GM21390 (cell line): ENCODE results near the gene PASD1.

Experiments
- ATAC-seq: cut with Tn5 transposase; IDR thresholded peaks from one replicate; pipeline ENCODE4 v1.9.1; 2021; ENCODE audit not compliant: unreplicated experiment

Gene PASD1

DNA sequence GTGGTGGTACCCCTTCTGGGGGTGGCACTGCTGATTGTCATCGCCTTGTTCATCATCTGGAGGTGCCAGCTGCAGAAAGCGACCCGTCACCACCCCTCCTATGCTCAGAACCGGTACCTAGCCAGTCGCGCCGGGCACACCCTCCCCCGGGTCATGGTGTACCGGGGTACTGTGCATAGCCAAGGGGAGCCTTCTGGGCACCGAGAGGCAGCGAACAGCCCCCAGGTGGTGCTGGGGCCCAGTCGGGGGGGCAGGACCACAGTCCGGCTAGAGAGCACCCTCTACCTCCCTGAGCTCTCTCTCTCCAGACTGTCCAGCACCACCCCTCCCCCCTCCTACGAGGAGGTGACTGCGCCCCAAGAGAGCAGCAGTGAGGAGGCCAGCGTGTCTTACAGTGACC lies 137.1 kb downstream of the PASD1 start:
- no peak for ATAC-seq

DNA sequence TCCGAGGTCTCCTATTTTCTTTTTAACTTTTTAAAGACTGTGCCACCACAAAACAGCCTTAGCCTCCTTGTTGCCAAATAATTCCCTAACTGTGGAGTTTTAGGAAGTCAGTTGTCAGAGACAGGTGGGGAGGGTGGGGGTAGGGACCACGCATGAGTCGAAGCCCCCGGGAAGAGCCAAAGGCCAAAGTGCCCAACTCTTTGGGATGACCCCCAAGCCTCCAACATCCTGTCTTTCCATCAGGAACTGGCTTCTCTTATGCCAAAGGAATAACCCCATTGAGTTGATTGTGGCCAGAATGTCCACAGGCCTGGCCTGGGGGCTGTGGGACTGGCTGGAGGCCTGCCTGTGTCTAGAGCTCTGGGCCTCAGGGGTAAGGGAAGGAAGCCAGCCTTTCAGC lies 137.6 kb downstream of the PASD1 start:
- no peak for ATAC-seq

DNA sequence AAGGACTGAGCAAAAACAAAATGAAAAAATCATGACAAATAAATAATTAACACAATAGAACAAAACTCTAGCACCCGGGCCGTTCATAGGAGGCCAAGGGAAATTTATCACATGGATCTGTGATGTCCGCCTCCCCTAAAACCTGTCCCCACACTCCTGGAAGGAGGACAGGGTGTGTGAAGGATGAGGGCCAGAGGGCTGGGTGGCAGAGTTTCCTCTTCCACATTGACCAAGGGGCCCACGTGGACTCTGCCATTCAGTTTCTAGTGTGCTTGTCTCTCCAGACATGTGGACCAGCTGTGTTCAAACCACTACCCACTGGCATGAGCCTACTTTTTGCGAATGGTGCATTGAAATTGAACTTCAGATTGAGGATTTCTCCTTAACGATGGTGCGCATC lies 138.1 kb downstream of the PASD1 start:
- no peak for ATAC-seq

DNA sequence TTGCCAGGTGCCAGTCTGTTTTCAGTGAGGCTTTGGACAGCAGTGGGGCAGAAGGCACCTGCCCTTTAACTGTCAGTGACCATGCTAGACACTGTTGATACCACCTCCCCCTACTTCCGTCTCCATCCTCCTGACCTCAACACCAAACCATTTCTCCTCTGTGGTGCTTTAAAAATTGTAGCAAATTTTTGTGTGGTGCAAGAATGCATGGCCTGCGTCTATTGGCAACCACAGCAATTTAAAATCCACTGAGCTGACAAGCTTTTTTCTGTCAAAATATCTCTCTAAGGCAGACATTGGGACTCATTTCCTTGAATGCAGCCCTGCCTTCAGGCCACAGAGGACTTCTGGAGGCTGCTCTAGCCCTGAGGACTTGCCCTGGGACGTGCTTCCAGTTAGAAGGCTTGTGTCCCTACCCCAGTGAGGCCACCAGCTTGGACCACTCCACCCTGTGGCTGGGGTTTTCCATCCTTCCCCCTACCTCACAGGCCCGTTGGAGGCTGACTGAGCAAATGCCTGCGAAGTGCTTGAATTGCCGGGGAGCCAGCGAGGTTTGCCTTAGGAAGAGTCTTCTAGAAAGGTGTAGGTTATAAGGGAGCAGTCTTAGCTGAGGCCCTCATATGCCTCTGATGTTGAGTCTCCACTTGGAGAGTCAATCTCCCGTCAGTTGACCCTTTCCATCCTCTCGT lies 138.7 kb downstream of the PASD1 start:
- ATAC-seq = no peak

DNA sequence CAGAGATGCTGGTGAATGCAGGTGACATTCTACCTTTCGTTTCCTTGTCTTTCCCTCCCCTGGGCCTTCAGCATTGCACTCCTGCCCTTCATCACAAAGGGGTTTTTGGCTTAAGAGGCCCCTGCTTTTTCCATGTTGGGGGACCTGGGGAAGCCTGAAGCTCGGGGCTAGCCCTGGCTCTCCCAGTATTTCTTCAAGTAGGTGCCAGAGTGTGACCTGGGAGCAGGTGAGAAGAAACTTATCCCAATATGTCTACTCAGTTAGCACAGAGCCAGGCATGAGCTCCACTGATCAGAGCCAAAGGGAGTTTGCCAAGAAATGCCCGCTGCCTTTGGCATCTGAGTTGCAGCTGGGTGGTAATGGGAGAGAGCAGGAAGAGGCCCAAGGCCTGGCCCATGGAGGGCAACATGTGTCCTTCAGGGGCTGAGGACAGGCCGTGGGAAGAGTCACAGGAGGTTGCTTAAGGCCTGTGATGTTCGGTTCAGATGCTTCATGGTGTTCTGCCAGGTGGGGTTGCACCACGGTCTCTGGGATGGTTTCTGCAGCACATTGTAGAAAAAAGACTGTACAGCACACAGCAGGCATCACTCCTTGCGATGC lies 139.4 kb downstream of the PASD1 start:
- no peak for ATAC-seq

DNA sequence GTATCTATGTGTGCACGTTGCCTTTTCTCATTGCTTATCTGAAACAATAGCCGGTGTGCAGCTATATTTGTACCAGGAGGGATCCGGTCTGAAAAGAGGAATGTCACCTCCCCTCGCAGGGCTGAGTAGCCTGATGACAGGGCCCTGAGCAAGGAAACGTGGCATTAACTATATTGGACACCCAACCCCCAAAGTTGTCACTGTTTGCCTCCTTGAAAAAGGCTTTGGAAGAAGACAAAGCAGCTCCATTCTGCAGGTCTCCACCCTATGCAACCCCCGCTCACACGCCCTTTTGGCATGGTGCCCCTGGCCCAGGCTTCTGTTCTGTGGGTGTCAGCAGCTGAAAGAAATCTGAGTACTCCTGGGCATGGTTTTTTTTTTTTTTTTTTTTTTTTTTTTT lies 140.0 kb downstream of the PASD1 start:
- ATAC-seq = no peak

DNA sequence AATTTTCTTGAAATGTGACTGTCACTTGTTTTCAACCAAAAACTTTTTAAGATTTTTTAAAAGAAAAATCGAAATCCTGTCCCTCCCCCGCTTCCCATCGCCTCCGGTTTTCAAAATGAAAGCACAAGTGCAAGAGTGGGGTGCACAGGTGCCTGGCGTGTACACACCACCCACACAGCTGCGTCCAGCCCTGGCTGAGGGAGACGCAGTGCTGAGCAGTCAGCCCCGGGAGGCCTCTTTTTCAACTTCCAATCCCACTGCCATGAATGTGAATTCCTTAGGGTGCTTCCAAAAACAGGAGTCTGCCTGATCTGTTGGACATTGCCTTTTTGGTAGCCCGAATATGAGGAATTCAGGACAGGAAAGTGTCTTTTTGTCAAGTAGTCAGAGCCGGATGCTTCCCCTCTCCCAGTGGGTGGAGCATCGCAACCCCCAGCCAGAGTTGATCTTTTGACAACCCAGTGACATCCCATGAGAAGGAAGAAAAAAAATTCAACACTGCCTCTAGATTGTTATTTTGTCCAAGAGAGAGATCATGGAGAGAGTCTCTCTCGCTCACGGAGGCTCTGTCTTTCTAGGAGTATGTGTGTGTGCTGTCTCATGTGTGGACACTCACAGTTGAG lies 140.7 kb downstream of the PASD1 start:
- no peak for ATAC-seq

DNA sequence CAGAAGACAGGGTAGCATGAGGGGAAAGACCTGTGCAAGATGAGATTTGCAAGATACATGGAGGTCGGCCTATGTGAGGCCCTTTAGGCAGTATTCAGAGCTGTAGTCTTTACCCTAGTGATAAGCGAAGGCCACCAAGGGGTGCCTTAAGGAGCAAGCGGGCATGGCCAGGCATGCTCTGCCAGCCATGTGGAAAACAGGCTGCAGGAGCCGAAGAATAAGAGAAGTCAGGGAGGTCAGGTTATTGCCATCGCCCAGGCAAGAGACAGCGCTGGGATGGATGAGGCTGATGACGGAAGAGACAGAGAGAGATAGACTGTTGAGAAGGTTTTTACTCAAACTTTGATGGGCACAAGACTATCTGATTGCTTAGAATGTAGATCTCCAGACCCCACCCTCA lies 145.3 kb downstream of the PASD1 start:
- no peak for ATAC-seq

DNA sequence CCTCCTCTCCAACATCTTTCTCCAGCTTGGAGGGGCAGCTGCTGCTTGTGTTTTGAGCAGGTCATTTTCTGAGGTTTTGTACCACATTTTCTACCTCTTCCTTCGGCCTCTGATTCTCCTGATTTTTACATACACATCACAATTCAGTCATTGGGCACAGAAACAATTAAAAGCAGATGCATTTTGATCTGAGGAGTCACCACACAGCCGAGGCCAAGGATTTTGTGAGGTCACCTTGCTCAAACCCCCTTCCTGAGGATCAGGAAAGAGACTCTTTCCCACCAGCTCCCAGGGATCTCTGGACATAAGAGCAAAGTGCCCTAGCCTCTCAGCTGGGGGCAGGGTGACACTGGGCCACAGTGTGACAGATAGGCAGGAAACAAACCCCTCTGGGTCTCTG lies 147.0 kb downstream of the PASD1 start:
- ATAC-seq = no peak

DNA sequence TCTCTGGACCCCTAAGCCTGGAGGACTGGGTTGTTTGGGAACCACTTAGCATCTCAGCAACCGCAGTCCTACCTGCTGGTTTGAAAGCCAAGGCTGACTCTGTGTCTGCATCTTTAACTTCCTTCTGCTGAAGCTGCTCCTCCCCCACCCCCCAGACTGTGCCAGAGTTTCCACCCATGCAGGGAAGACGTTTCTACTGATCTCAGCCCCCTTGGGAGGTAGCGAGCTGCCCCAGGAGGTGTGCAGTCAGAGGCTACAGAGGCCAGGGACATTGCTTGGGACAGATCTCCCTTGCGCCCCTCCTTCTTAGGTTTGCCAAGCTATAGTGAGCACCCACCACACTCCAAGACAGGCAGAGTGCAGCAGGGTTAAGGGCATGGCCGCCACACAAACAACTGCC lies 147.7 kb downstream of the PASD1 start:
- no peak for ATAC-seq

DNA sequence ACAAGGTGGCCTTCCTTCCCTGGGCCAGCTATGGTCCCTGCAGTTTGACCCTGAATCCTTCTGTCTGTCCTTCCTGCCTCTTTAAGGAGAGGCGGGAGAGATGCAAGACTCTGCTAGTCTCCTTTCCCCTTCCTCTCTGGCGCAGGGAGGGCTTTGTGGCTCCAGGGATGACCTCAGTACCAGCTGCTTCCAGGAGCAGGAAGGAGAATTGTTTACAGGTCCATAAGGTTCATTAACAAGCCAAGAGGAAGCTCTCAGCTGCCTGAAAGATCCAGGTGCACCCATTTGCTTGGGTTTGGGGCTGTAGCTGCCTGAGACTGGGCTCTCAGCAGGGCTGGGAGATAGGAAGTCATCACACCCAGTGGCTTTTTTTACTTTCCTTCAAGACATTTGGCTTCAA lies 148.3 kb downstream of the PASD1 start:
- no peak for ATAC-seq

DNA sequence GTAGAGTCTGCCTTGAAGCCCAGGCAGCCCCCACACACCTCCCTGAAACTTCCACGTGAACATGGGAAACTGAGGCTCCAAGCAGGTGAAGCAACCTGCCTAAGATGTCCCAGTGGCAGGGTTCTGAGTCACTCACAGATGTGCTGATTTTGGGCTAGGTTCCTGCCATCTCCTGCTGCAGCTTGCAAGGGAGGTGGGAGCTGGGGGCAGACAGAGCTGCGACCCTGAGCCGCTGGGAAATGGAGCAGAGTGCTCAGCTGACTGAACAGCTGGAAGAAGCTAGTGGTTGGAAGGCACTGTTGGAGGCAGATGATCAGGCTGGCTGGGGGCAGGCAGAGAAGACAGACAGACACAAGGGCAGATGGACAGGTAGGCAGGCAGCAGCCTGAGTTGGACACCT lies 148.8 kb downstream of the PASD1 start:
- no peak for ATAC-seq

DNA sequence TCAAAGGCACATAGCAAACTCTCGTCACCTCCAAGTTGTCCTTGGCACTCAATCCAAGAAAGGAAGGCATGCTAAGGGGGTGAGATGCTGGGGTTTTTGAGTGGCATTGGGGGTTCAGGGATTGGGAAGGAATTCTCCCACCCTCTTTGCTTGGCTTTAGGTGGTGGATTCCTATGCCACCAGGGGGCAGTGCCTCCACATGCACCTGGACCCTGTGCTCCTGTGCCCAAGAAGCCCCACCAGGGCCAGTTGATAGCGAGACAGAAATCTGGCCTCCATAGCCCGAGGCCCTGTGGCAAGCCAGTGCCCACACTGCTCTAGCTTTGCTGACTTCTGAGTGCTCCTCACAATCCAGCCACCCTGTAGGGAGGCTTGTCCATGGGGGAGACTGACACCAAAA lies 150.4 kb downstream of the PASD1 start:
- ATAC-seq = no peak

DNA sequence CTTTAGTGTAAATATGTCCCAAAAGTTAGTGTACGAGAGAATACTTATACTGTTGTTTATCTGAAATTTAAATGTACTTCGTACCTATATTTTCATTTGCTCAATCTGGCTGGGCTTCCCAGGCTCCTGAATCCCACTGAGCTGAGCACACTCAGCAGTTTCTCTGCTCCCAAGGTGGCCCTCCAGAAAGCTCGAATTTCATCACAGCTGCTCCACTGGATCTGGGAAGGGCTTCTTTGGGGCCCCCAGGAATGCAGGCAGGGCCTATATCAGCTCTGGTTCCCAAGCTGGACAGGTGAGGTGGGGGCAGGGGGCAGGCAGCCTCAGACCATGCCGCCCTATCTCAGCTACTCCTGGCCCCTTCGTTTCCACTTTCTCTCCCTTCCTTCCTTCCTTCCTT lies 150.9 kb downstream of the PASD1 start:
- ATAC-seq = no peak

DNA sequence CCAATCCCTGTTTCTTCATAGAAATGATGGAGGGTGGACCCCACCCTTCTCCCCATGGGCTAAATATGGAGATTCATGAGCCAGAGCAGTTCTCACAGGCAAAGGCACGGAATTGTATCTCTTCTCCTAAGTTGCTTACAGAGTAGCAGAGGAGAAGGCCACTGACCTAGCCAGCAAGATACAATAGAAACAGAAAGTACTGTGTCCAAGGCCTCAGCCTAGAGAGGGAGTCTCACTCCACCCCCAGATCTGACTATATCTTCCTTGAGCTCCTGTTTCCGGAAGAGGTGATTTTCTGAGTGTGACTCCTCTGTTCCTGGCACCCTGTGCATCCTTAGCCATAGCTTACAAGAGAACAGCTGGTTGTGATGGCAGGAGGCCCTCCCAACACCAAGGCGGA lies 152.3 kb downstream of the PASD1 start, which contains the start of gene FATE1:
Gene FATE1, plus strand, starts transcription at position 284 of the 400 bp plus-strand sequence. Its CDS starts 85 bp downstream, at position 369.
- no peak for ATAC-seq

DNA sequence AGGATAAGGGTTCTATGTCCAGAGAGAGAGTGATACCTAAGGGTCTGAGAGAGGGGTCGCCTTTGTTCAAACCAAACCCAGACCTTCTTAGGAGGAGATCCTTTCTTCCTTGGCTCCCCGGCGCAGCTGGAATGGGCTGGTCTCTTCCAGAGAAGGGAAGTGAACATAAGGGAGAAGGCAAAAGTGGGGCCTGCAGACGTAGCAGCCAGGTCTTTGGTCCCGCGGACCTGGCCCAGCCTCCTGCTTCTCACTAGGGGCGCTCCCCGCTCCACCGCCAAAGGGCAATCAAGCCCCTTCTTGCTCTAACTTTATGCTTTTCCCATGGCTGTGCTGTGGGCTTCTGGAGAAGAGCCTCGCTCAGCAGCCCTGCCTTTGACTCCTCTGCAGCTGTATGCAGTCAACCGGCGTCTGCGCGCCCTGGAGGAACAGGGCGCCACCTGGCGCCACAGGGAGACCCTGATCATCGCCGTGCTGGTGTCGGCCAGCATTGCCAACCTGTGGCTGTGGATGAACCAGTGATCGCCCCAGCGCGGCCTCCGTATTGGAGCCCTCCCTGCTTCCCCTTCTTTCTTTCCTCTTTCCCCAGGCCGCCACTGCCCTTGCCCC lies 158.9 kb downstream of the PASD1 start:
- no peak for ATAC-seq

DNA sequence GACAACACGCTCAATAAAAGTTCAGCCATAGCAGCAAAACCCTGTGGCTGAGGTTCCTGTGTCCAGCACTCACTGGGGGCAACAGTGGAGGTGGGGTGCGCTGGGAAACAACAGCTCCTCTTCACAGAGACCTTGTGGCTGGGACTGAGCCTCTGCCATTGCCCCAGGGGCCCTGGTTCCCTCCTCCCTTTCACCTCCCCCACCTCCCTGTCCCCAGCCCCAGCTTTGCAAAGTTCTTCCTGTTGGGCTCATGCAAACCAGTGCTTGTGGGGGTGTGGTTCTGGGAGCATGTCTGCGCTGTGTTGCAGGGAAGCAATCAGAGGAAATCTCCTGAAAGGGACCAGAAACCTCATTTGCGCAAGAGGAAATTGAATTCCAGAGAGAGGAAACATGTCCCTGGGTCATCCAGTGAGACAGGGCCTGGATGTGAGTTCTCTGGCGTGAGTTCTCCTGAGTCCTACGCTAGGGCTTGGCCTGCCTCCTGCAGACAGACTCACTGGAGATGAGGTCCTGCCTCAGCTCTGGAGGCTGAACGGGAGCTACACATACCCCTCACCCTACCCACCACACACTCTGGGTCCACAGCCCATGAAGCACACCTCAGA lies 159.8 kb downstream of the PASD1 start:
- ATAC-seq = no peak

DNA sequence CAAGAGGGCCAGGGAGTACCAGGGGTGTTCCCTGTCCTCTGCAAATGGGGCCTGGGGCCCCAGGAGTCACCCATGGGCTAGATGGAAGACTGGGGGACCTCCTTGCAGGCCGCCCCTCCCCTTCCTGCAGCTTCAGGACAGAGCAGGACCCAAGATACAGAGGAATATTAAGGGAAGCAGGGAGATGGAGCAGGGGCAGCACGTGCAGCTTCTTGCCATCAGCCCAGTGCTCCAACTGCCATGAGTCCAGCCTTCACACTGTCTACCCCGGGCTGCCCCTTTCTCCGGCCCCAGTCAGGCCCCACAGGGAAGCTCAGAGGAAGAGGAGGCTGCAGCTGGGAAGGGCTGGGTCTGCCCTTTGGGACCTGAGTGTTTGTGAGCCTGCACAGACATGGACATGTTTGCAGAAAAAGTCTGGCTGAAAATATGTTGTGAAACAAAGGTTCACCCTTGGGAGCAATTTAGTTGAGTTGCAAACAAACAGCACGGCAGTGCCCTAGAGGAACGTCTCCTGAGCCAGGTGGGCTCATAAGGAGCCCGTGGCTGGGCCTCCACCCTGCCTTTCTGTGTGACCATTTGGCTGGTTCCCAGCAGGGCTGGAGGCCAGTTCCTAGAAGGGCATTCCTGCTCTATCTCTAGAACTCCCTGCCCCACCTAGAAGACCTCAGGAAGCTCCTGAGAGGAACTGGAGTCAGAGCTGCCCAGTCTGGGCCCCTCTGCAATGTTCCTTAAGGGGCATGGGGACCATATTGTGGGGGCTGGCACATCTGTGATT lies 161.3 kb downstream of the PASD1 start:
- no peak for ATAC-seq

DNA sequence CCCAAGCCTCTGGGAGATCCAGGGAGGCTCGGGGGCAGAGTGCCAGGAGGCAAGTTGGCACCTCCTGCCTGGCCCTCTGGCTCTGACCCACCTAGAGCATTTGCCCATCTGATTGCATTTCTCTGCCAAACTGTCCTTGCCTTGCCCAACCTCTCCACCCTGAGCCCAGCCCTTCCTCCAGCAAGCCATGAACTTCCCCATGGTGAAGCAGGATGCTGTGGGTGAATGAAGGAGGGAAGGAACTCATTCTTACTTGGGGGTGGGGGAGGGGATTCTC lies 161.8 kb downstream of the PASD1 start:
- ATAC-seq = no peak
